Stimulated activated CD4-positive, alpha-beta T cell treated with anti-CD3 and anti-CD28 coated beads, Interleukin-15, amount 100 ng/mL, for 48 hours (primary cell): Measurements from ENCODE around the gene CCNL2.
"Not testable (repeated sequence)": the region's sequence is repeated elsewhere in the genome, so short reads cannot be mapped to it uniquely, and the experiment has no call there.

Experiments used
- DNase-seq, 2 donors: peaks; one replicate each; pipeline ENCODE4 v3.0.0-alpha.2; 2020; ENCODE audit warnings: low read depth in 2 of 2

The CCNL2 gene

DNA sequence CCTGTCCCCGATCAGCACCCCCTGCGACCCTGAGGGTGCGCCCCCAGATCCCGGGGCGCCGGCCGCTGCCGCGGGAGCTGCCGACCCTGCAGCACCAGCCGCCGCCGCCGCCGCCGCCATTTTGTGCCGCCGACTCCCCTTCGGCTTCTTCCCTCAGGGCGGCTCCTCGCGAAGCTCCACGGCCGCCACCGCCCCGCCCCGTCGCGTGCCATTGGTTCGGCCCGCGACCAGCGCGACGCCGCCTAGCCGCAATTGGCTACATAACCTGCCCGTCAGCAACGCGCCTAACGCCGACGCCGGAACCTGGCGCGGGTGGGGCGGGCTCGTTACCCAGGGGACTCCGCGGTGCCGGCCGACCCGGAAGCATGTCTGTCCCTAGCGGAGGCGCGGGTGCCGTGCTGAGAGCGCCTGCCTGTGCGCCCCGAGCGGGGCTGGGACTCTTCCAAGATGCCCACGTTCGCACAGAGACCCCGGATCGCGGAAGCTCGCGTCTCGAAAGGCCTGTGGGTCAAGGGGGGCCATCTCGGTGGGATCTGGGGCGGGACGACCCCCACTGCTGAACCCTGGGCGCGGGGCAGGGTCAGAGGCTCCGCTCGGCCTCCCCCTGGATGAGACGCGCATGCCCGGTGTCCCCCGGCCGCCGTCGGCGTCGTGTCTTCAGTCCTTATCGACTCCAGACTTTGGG, at the start of gene CCNL2:
Gene CCNL2, minus strand, starts transcription at position 149 of the 685 bp plus-strand sequence. Its CDS starts 29 bp downstream, at position 120.
- DNase-seq = peak; percentile 98 to 100

DNA sequence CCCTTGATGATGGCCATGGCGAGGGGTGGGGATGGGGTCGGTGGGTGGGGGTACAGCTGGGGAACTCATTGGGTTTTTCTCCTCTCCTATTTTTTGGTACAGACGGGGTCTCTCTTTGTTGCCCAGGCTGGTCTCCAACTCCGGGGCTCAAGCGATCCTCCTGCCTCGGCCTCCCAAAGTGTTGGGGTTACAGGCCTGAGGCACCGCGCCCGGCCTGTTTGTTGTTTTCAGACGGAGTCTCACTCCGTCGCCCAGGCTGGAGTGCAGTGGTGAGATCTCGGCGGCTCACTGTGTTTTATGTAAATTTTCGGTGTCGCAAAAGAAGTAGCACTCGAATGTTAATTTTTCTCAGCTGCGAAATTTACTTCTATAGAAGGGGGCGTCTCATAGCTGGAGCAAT, 47.5 kb upstream of the CCNL2 start:
- not testable (repeated sequence) for DNase-seq

DNA sequence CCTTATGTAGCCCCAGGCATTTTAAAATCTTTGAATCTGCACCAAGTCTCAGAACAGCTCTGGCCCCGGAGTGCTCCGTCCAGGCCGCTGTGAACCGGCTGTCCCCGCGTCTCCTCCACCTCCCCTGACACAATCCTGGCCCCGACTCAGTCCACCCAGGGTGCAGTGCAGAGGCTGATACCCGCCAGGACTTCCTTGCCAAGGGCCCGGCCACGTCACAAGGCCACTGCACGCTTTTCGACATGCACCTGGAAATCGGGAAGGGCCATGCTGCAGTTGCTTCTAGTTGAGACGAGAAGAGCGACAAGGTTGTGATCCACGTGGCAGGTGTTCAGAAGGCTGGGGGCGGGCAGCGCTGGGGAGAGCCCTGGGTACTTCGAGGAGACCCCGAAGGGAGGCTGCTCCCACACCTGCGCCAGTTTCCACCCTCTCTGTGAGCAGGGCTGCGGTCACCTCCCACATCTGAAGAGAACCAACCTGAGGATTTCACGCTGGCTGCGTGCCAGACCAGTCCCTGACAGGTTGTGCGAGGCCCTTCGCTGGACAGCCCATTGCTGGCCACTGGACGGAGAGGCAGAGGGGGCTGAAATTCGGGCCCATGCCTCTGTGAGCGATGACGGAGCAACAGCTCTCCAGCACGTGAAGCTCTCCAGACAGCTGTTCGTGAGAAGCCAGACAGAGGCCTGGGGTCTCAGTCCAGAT, 43.1 kb upstream of the CCNL2 start:
- DNase-seq = no peak

DNA sequence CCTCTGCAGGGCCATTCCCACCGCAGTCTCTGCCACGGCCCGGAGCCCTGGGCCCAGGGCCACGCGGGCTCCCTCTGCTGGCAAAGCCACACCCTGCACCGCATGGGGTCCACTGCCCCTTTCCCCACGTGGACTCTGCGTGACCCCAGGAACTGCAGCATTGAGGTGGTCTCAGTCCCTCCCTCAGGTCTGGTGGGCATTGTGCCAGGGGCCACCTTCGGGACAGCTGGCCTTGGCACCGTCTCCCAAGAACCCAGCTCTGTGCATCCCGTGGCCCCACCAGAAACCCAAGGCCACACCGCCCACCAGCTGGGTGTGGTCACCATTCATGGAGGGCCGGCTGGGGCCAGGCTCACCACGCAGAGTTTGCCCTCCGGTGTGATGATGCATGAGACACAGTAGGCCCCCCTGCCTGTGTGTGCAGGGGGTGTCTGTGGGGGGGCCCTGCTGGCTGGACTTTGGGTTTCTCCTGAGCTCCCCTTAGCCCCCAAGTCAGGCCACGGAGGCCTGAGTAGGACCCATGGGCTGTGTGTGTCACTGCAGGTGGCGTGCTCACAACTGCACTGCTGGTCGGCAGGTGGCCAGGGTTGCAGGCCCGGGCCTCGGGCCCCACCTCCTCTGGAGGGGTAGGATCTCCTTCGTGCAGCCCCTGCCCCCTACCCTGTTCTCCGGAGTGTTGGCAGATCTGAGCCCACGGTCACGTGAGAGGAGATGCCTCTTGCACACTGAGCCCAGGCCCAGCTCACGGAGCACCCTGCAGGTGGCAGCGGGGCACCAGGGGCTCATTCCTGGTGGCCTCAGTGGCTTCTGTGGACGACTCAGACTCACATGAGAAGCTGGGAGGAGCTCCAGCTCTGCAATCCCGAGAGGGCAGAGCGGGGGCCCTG, 42.1 kb upstream of the CCNL2 start:
- DNase-seq = peak in 1 of 2 donors; percentile 54

DNA sequence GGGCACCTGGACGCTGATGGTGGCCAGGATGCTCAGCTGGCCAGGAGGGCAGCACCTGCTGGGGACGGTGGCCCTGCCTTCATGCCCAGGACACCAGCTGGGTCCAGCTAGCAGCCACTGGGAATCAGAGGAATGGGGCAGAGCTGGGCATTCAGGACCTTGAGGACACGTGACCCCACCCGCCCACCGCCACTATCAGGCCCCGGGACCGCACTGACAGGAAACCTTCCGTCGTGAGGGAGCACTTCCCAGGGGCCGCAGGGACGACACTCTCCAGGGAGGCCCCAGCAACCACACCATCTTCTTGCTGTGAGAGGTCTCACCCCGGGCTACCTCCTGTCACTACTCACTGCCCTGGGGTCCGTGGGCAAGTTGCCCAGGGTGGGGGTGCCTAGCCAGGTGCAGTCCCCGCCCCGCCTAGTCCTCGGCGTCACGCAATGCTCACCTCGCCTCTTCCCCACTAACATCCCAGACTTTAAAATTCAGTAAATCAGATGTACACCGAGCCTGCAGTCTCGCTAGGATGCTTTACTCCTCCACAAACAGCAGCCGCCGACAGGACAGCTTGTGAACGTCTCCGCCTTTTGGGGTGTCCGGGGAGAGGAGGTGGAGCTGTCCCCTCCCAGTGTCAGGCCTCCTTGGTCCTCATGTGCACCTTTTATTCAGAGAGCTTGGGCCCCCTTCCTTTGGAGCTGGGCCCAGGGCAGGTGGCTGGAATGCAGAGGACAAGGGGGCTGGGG, 41.3 kb upstream of the CCNL2 start:
- no peak for DNase-seq

DNA sequence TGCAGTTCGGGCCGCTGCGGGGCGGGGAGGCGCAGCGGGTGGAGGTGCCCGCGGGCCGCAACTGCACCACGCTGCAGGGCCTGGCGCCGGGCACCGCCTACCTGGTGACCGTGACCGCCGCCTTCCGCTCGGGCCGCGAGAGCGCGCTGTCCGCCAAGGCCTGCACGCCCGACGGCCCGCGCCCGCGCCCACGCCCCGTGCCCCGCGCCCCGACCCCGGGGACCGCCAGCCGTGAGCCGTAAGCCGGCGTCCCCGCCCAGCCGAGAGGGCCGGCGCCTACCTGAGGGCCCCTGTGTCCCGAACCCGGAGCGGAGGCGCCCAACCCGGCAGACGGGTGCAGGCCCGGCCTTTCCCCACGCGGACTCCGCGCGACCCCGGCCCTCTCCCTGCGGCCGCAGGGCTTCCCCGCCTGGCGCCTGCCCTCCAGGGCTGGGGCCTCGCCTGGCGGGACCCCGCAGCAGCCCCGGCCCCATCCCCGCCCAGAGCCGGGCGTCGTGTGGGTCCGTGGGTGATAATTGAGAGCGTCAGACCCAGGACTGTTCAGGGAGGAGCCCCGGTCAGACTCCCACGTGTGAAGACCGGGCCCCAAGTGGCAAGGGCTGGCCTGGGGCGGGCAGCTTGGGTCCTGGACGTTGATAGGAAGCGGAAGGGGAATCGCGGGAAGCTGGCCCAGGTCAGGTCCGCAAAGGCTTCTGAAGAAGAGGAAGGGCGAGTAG, 40.6 kb upstream of the CCNL2 start:
- no peak for DNase-seq

DNA sequence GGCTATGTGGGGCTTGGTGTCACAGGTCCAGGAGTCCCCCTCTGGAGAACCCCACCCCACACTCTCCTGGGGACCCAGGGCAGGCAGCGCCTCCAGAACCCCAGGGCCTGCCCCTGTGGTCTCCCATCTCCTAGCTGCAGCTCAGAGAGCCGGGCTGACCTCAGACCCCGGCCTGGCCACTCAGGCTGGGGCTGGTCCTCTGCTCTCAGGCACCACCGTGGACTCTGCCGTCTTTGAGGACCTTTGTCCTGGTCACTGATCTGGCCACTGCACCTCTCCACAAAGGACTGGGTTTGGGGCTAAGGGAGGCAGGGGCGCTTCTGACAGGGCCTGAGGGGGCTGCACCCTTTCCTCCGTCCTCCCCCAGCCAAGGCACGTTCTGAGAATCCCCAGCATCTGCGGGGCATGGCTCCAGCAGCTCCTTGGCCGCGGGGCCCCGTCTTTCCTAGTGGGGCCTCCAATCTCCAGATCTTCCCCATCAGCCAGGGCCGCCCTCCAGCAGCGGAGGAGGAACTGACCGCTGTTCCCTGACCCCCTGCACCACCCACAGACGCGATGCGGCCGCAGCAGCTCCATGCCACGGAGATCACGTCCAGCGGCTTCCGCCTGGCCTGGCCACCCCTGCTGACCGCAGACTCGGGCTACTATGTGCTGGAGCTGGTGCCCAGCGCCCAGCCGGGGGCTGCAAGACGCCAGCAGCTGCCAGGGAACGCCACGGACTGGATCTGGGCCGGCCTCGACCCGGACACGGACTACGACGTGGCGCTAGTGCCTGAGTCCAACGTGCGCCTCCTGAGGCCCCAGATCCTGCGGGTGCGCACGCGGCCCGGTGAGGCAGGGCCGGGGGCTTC, 39.6 kb upstream of the CCNL2 start:
- no peak for DNase-seq

DNA sequence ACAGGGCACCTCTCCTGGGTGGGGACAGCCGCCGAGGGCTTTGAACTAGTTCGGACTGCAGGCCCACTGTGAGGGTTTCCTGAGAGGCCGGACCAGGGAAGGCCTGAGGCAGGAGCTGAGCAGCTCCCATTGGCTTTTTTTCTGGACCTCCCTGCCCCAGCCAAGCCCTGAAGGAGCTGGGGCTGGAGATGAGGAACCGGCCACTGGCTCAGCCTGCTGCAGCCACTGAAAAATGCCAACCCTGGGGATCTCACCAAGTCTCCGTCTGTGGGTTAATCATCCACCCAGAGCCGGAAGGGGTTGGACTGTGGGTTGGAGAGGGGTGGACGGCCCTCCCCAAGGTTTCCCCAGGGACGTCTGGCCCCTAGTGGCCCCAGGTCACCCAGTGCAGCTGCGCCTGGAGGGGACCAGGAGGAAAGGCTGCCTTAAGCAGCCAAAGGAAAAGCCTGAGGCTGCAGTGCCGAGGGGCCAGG, 38.8 kb upstream of the CCNL2 start:
- no peak for DNase-seq

DNA sequence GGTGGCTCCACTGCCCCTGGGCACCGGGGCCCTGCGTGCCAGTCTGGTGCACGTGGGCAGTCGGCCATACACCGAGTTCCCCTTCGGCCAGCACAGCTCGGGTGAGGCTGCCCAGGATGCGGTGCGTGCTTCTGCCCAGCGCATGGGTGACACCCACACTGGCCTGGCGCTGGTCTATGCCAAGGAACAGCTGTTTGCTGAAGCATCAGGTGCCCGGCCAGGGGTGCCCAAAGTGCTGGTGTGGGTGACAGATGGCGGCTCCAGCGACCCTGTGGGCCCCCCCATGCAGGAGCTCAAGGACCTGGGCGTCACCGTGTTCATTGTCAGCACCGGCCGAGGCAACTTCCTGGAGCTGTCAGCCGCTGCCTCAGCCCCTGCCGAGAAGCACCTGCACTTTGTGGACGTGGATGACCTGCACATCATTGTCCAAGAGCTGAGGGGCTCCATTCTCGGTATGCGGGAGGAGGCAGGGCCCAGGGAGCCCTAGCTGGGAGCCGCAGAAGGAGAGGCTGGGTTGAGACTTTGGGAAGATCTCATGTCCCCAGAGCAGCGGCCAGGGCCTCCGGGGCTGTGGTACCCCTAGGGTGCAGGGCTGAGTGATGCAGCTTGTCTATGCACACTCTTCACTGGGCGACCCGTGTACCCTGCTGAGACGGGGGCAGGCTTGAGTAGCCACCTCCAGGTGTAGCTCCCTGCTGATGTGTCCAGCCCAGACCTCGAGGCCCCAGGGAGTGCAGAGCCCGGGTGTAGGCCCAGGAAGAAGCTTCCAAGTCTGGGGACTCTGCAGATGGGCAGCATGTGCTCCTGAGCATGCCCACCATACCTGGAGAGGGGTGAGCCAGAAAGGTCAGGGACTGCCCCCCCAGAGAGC, 38.1 kb upstream of the CCNL2 start:
- no peak for DNase-seq

DNA sequence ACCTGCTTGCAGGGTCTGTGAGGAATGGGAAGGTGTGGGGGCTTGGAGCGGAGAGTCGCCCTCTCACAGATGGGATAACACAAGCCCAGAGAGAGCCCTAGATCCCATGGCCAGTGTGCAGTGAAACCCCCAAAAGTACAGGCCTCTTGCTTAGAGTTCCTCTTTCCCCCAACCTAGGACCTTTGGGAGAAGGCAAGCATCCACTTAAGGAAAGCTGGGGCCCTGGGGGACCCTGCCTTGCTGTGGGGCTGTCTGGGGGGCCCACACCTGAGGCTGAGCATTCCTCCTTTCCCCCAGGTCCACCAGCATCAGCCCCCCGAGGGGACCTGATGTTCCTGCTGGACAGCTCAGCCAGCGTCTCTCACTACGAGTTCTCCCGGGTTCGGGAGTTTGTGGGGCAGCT, 37.5 kb upstream of the CCNL2 start:
- DNase-seq = no peak

DNA sequence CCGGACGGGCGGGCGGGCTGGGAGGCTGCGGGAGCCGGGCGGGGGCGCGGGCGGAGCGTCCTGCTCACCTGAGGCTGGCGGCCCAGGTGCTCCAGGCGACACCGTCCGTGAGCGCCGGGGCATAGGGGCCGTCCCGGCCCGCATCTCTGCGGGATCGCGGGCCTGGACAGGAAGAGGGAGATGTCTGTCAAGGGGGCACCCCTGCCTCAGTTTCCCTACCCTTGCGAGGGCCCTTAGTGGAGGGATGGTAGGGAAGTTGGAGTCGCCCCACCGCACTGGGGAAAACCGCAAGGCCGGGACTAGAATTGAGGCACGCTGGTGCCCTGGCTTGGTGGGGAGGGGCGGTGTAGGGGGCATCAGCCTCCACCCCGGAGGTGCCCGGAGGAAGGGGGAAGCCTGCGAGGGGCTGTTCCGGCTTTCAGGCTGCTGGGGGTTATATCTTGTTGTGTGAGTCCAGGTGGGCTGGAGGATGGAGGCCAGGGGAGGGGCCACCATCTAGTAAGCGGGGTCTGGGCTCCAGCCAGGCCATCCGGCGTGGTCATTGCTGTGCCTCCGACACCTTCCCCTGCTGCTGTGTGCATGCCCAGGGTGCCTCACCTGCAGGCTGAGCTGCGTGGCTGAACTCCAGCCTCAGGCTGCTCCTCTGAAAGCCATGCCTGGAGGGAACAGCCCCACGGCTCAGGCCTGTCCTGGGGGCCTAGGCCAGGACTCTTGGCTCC, 36.9 kb upstream of the CCNL2 start:
- DNase-seq = no peak

DNA sequence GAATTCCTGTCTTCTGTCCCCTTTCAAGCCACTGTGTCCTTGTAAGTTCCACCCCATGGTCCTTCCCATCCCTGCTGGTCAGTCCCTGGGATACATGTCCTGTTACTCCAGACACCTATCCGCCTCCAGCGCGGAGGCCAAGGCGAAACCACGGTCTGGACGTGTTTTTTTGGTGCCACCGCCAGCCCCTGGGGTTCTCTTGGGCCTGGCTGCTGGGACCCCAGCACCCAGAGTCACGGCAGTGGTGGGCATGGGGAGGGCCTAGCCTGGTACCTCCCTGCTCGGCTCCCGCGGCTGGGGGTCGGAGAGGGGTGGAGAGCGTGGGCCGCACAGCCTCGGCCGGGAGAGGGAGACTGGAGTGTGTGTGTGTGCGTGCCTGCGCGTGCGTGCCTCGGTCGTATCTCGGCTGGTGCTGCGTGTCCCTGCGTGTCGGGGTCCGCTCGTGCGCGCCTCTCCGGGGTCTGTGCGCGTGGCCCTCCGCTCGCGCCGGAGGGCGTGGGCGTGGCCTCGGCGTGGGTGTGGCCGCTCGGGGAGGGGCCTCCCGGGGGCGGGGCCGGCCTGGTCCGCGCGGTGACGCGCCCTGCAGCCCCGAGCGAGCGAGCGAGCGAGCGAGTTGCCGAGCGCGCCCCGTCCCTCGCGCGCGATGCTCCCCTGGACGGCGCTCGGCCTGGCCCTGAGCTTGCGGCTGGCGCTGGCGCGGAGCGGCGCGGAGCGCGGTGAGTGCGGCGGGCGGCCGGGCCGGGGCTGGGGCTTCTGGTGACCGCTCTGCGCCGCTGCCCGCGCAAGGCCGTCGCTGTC, 36.2 kb upstream of the CCNL2 start, which contains the start of gene VWA1:
Gene VWA1, plus strand, starts transcription at position 585 of the 798 bp plus-strand sequence. Its CDS starts 59 bp downstream, at position 644.
- peak; percentile 31 to 63 for DNase-seq

DNA sequence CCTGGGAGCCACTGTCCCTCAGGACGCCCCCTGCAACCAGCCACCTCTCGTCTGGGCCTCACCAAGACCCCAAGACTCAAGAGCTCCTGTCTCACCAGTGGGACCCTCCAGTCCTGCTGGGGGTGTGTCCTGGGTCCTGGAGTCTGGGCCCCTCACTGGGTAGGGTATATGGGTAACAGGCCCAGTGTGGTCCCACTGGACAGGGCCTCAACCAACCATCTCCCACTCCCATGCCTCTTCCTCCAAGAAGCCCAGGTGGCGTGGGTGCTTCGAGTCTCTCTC, 35.6 kb upstream of the CCNL2 start:
- DNase-seq = no peak

DNA sequence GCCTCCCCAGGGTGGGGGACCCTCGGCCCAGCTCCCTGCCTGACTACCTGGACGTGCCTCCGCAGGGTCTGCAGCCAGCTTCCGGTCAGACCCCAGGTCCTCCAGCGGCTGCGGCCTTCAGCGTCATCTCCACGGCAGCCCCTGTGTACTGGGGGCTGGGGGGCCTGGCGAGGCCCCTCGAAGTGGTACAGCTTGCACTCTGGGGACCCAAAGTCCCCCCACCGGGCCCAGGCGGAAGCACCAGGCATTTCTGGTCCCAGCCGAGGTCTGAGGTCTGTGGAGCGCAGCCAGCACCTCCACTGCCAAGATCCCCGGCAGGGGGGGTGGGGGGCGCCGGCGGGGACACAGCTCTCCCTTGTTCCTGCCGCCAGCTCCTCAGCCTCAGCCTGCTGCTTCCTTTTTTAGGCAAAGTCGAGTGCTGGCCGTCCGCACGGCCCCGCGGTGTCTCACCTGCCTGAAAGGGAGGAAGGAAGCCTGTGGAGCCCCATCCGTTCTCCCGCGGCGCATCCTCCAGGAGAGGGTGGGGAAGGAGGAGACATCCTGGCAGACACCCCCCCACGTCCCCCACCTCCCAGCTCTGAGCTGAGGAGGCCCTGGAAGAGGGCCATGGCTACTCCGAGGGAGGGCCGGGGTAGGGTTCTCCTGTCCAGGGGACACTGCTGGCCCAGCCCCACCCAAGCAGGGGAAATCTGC, 35.1 kb upstream of the CCNL2 start:
- no peak for DNase-seq

DNA sequence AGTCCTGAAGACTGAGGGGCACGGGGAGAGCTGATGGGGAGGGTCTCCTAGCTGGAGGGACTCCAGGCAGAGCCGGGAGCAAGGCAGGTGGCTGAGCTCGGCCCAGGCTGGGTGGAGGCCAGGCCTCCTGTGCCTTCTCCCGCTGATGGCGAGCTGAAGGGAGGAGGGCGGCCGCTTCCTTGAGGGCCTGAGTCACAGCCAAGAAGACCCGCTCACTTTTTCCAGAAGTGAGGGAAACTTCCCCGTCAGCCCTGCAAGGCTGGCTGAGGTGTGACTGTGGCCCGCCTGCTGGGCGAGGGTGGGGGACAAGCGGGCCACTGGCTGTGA, 34.6 kb upstream of the CCNL2 start:
- peak; percentile 51 to 62 for DNase-seq

DNA sequence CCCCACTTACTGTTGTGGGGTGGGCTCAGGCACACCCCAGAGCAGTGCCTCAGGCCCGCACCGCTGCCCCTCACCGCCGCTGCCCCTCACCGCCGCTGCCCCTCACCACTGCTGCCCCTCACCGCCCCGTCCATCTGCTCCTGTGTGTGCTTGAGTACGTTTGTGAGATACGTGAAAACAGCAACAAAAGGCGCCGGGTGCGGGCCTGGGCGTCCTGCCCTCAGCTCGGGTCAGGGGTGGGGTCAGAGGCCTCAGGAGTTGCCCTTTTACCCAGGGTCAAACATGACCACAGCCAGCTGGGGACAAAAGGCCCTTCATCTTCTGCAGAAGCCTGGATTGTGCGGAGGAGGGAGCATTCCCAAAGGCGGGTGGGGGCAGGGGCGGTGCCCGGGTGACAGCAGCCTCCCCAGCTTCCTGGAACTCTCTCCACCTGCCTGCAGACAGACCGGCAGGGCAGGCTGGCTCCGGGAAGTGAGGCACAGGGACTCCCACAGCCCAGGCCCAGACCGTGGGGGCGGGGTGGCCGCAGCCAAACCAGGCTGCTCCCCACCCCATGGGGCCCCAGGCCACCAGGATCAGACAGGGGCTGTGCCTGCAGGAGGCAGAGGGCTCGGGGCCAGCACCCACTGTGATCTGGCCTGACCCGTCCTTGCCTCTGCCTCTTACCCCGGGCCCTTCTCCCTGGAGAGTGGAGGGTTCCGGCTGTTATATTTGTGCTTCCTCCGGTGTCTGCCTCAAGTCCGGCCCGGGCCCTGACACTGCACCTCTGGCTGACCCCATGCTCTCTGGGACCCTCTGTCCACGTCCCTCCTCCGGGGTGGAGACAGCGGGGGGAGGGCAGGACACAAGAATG, 34.0 kb upstream of the CCNL2 start:
- DNase-seq = no peak
